RWPE1 (cell line): ENCODE measurements around the gene RESP18.
"Not testable (repeated sequence)": the region's sequence is repeated elsewhere in the genome, so short reads cannot be mapped to it uniquely, and the experiment has no call there.

Experiments used
- CTCF ChIA-PET: fragments of 350-600 bp; sonication (Branson Sonifier 250); formaldehyde crosslinking; extraction: SDS; loops from one replicate; lab custom pipeline; 2021; lab: Yijun Ruan, JAX
- POLR2A ChIA-PET: fragments of 400-600 bp; formaldehyde crosslinking; extraction: SDS; loops from one replicate; lab custom pipeline; 2020; ENCODE audit warnings: antibody characterized with exemption; ENCODE audit not compliant: low non-redundant PET; lab: Yijun Ruan, JAX
- DNase-seq: peaks from one replicate; pipeline ENCODE4 v3.0.0; 2012; ENCODE audit warnings: low spot score
- H3K27ac ChIP-seq: fragments of 450-650 bp; 2 replicates; pipeline ENCODE4 v1.5.1; 2017
- TF ChIP-seq, protein P1 (sequence below): fragments of 450-650 bp; conservative IDR thresholded peaks from 2 replicates; pipeline ENCODE4 v1.5.1; 2017; ENCODE audit warnings: low read depth, mild to moderate bottlenecking

Gene RESP18

DNA sequence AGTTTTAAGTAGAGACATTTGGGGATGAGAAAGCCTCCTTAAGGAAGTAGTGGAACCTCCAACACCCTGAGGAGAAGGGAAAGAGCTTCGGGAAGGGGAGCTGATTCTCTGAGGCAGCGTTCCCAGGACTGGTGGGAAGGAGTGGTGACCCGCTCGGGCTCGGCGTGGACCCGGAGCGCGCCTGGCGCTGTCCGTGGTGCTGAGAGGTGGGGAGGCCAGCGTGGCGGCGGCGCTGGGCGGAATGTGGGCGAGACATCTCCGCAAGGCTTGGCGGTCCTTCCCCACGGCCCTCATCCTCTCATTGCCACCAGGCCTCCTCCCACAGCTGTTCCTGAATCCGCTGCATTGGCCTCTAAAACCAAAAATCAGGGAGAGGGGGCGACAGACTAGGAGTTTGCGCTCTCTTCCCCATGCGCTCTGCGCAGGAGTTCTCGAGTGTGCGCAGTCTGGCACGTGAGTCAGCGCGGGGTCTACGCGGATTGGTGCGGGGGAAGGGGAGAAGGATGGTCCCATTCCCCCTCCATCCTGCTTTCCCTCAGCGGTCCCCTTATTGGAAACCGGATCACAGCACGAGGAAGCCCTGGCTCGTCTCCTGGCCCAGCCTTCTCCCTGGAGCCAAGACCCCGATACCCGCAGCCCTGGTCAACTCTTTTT is 857 bp downstream of the RESP18 start:
- TF ChIP-seq, protein P1, sequence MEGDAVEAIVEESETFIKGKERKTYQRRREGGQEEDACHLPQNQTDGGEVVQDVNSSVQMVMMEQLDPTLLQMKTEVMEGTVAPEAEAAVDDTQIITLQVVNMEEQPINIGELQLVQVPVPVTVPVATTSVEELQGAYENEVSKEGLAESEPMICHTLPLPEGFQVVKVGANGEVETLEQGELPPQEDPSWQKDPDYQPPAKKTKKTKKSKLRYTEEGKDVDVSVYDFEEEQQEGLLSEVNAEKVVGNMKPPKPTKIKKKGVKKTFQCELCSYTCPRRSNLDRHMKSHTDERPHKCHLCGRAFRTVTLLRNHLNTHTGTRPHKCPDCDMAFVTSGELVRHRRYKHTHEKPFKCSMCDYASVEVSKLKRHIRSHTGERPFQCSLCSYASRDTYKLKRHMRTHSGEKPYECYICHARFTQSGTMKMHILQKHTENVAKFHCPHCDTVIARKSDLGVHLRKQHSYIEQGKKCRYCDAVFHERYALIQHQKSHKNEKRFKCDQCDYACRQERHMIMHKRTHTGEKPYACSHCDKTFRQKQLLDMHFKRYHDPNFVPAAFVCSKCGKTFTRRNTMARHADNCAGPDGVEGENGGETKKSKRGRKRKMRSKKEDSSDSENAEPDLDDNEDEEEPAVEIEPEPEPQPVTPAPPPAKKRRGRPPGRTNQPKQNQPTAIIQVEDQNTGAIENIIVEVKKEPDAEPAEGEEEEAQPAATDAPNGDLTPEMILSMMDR: no peak
- peak; percentile 55 for DNase-seq
- no peak overlapping the region for H3K27ac ChIP-seq
- ChIA-PET POLR2A (no interaction called here), CTCF (no interaction called here)

DNA sequence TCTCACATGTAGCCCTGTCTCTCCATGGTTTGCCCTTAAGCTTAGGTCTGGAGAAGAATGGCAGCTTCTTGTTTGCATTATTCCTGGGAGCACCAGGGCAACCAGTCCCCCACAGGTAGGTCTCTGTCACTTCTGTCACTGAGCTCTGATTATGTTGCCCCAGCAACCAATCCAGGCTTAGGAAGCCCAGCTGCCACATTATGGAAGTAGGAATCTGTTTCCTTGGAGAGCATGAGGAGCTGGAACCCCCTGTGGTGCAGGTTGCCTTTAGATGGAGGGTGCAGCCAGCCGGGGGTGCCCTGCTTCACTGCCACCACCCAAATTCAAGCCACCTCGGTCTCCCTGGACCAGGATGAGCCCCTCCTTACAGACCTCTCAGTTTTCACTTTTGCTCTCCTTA is 4.8 kb downstream of the RESP18 start:
- CTCF ChIA-PET: interaction anchor here (0.7 to 0.9 kb wide), 3 partner anchors 12 to 291 kb away, joined by 3 to 5 read pairs (median 3); no protein-coding TSS in a partner anchor
- POLR2A ChIA-PET: no interaction called here
- DNase-seq: no peak

DNA sequence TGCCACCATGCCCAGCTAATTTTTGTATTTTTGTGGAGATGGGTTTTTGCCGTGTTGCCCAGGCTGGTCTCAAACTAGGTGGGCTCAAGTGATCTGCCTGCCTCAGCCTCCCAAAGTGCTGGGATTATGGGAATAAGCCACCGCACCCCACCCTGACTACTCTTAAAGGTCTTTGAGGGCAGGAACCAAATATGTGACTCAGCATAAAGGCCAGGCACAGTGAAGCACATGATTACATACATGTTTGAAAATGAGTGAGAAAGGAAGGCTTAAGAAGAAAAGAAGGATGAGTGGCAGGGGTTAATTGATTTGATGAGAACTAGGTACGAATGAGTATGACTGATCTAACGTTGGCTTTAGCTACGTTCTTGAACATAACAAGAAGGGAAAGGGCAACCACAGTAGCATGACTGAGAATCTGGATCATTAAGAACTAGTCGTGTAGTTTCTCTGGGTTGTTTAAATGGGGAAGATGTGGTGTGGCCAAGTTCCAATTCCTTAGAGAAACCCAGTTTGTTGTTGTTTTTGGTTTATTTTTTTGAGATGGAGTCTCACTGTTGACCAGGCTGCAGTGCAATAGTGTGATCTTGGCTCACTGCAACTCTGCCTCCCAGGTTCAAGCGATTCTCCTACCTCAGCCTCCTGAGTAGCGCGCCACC is 6.8 kb downstream of the RESP18 start:
- TF ChIP-seq, protein P1: no peak
- H3K27ac ChIP-seq: no peak overlapping the region
- ChIA-PET CTCF (interaction anchor here (0.5 kb wide), 1 partner anchor 339 kb away, joined by 4 read pairs; no protein-coding TSS in a partner anchor), POLR2A (no interaction called here)
- DNase-seq: no peak

More for the DNA sequence above, 4.8 kb downstream of the RESP18 start:
- no peak overlapping the region for H3K27ac ChIP-seq
- TF ChIP-seq, protein P1: no peak

DNA sequence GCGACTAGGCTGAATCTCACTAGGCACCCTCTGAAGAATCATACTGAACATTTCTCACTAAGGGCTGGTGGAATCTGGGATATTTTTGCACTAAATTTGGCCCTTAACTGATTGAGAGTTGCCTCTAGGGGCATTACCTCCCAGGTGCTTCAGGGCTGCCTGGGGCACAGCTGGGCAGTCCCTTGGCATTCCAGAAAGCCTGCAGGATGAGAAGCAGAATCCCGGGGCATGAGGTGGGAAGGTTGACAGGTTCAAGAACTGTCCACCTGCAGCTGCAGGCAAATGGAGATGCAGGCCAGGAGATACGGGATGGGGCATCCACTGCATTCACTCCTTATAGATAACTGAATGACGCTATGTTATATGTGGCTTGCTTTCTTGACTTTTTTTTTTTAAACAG is 7.4 kb downstream of the RESP18 start:
- TF ChIP-seq, protein P1: no peak
- ChIA-PET POLR2A (no interaction called here), CTCF (no interaction called here)
- no peak for DNase-seq
- H3K27ac ChIP-seq: no peak overlapping the region

DNA sequence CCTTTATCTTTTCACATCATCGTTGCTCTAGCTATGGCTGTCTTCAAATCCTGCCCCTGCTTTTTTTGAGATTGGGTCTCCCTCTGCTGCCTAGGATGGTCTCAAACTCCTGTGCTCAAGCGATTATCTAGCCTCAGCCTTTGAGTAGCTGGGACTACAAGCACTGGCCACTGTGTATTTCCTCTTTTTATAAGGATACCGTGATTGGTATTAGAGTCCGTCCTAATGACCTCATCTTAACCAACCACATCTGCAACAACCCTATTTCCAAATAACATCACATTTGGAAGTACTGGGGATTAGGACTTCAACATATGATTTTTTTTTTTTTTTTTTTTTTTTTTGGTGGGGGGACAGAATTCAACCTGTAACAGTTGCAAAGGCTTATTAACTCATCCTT is 9.1 kb downstream of the RESP18 start:
- no peak overlapping the region for H3K27ac ChIP-seq
- ChIA-PET CTCF (interaction anchor here (0.6 kb wide), 1 partner anchor 319 kb away, joined by 3 read pairs; no protein-coding TSS in a partner anchor), POLR2A (no interaction called here)
- no peak for DNase-seq
- TF ChIP-seq, protein P1: no peak

DNA sequence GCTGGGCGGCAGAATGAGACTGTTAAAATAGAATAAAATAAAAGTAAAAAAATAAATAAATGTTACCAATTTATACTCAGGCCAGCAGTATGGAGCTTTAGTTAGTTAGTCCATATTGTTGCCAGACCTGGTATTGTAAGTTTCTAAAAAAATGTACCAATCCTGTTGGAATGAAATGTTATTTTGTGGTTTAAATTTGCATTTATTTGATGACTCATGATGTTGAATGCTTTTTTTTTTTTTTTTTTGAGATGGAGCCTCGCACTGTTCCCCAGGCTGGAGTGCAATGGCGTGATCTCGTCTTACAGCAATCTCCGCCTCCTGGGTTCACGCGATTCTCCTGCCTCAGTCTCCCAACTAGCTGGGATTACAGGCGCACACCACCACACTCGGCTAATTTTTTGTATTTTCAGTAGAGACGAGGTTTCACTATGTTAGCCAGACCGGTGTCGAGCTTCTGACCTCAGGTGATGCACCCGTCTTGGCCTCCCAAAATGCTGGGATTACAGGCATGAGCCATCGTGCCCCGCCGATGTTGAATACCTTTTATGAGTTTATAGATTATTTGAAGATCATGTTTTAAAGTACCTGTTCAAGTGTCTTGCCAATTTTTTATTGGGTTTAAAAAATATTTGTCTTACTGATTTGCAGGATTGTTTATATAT is 17.6 kb downstream of the RESP18 start:
- POLR2A ChIA-PET: no interaction called here
- H3K27ac ChIP-seq: no peak overlapping the region
- DNase-seq: no peak
- TF ChIP-seq, protein P1: no peak
- CTCF ChIA-PET: no interaction called here

DNA sequence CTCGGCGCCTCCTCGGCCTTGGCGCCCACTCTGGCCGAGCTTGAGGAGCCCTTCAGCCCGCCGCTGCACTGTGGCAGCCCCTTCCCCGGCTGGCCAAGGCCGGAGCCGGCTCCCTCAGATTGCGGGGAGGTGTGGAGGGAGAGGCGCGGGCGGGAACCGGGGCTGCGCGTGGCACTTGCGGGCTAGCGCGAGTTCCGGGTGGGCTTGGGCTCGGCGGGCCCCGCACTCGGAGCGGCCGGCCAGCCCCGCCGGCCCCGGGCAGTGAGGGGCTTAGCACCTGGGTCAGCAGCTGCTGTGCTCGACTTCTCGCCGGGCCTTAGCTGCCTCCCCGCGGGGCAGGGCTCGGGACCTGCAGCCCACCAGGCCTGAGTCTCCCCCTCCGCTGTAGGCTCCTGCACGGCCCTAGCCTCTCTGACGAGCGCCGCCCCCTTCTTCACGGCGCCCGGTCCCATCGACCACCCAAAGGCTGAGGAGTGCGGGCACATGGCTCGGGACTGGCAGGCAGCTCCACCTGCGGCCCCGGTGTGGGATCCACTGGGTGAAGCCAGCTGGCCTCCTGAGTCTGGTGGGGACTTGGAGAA is 19.8 kb downstream of the RESP18 start:
- CTCF ChIA-PET: interaction anchor here (0.6 to 0.7 kb wide), 2 partner anchors 38 to 52 kb away, joined by 3 to 6 read pairs; no protein-coding TSS in a partner anchor
- H3K27ac ChIP-seq, DNase-seq, POLR2A ChIA-PET: not testable (repeated sequence)
